Transverse colon (tissue), 4 donors: ENCODE data around the gene TET2. TPM values are rescaled to one million over a fixed set of nuclear protein-coding genes. Genes with fewer than 3 reads are reported as not detected.

Experiments used
- DNase-seq: peaks from one replicate; pipeline ENCODE4 v3.0.0-alpha.2; 2019
- H3K27ac ChIP-seq, 4 donors: fragments of 200-600 bp; sonication (generic); 2 replicates each; pipeline ENCODE4 v1.5.1; 2016 to 2018; ENCODE audit warnings: inconsistent platforms in 4 of 4
- H3K27me3 ChIP-seq: fragments of 200-600 bp; sonication (generic); 2 replicates; pipeline ENCODE4 v1.5.1; 2017; ENCODE audit warnings: inconsistent platforms
- H3K36me3 ChIP-seq, 4 donors: fragments of 200-600 bp; sonication (generic); 2 replicates each; pipeline ENCODE4 v1.5.1; 2017 to 2019; ENCODE audit warnings: inconsistent platforms in 4 of 4
- H3K4me1 ChIP-seq, 4 donors: fragments of 200-600 bp; sonication (generic); 2 replicates each; pipeline ENCODE4 v1.5.1; 2017 to 2020; ENCODE audit warnings: inconsistent platforms in 4 of 4
- H3K4me3 ChIP-seq, 4 donors: fragments of 200-600 bp; sonication (generic); 1 replicate in 1 of 4; 2 replicates in 3 of 4; pipeline versions ENCODE4 v1.5.1 to v1.6.1; 2017 to 2019; ENCODE audit warnings: inconsistent platforms in 4 of 4
- H3K9me3 ChIP-seq, 2 donors: fragments of 200-600 bp; sonication (generic); 2 replicates each; pipeline ENCODE4 v1.5.1; 2017 to 2019; ENCODE audit warnings: inconsistent platforms in 2 of 2
- CTCF ChIP-seq, 5 experiments: fragments of 200-600 bp in 3 of 5; fragments of 450-650 bp in 2 of 5; sonication (generic) in 3 of 5; IDR thresholded peaks; 1 replicate in 2 of 5; 2 replicates in 3 of 5; pipeline ENCODE4 v1.5.1; 2016 to 2017; ENCODE audit warnings: antibody characterized with exemption in 5 of 5, inconsistent platforms in 3 of 5, mild to moderate bottlenecking in 2 of 5, moderate library complexity in 1 of 5
- EP300 ChIP-seq: sonication (generic); formaldehyde crosslinking; IDR thresholded peaks from one replicate; pipeline ENCODE4 v1.6.1; 2017; ENCODE audit warnings: antibody characterized with exemption, low read depth
- POLR2A ChIP-seq: fragments of 450-650 bp; IDR thresholded peaks from one replicate; pipeline ENCODE4 v1.6.1; 2016; ENCODE audit warnings: antibody characterized with exemption, mild to moderate bottlenecking, moderate library complexity
- POLR2AphosphoS5 ChIP-seq, 3 donors: sonication (generic); formaldehyde crosslinking; IDR thresholded peaks; one replicate each; pipeline ENCODE4 v1.6.1; 2016; ENCODE audit warnings: antibody characterized with exemption in 3 of 3
- WGBS, 2 donors: methylation state at CpG; one replicate each; pipeline ENCODE4 v1.1.5; 2018; ENCODE audit warnings: low coverage in 1 of 2; 5-methylcytosine and 5-hydroxymethylcytosine counted together
- in situ Hi-C, 4 donors: fragments of 200-750 bp; cut with MboI; loops; one replicate each; pipeline versions ENCODE4 v1.15.0 to v1.15.1; 2017; ENCODE audit warnings: low sequenced_read_pairs in 3 of 4, low pct_ligation_motif_present in 1 of 4, low pct_unique_long_range_greater_than_20kb in 1 of 4
- intact Hi-C: fragments of 100-400 bp; cut with DNase I; formaldehyde crosslinking; loops from one replicate; pipeline ENCODE4 v1.15.1; 2023; ENCODE audit warnings: low total_unique reads
- total RNA-seq, 4 donors: library from RNA; depleted of rRNA; stranded (reverse); fragments of >200 nt; gene quantifications; one replicate each; pipeline ENCODE4 v1.1.0, GENCODE V29; 2016

Gene TET2
- total RNA-seq, 4 donors from 2014 or later: 23.9 to 33.6 (median 29.5) TPM

- TF ChIP-seq CTCF (IDR thresholded peaks at IDR 0.05) (no peak), POLR2A (no peak), POLR2AphosphoS5 (IDR thresholded peaks at IDR 0.05) (no peak), EP300 (no peak)
- peaks cover 0 to 33% (median 18%) of the 10 kb centered on the region in 4 donors for H3K36me3 ChIP-seq
- H3K4me3 ChIP-seq: no peak overlapping the region
- WGBS, 2 donors: 75 to 87% methylated on average over 1 of the region's 1 CpG
- H3K9me3 ChIP-seq: no peaks in the 10 kb centered on the region
- no peak overlapping the region for H3K27ac ChIP-seq
- in situ Hi-C loops: no loop called here
- DNase-seq: no peak
- no peaks in the 10 kb centered on the region for H3K4me1 ChIP-seq
- no peaks in the 10 kb centered on the region for H3K27me3 ChIP-seq
- intact Hi-C loops: no loop called here
Measured at GRCh38 chr4:105272002-105272401, 125.3 kb downstream of the TET2 start.

GRCh38 chr4:105273230-105273629 lies 126.6 kb downstream of the TET2 start:
- no peaks in the 10 kb centered on the region for H3K4me1 ChIP-seq
- TF ChIP-seq CTCF (IDR thresholded peaks at IDR 0.05): no peak
- TF ChIP-seq EP300: no peak
- no peak for TF ChIP-seq POLR2AphosphoS5 (IDR thresholded peaks at IDR 0.05)
- TF ChIP-seq POLR2A: no peak
- no peaks in the 10 kb centered on the region for H3K9me3 ChIP-seq
- in situ Hi-C loops (no loop called here), intact Hi-C loops (no loop called here)
- H3K36me3 ChIP-seq: peaks cover 0 to 33% (median 18%) of the 10 kb centered on the region in 4 donors
- no peaks in the 10 kb centered on the region for H3K27me3 ChIP-seq
- no peak for DNase-seq
- WGBS, 2 donors: 83 to 100% methylated on average over 1 of the region's 1 CpG
- H3K27ac ChIP-seq: no peak overlapping the region
- H3K4me3 ChIP-seq: no peak overlapping the region

- intact Hi-C loops: no loop called here
- in situ Hi-C loops: no loop called here
- WGBS, 2 donors: 68 to 69% methylated on average over 2 of the region's 2 CpGs
- H3K4me1 ChIP-seq: no peaks in the 10 kb centered on the region
- DNase-seq: no peak
- H3K27me3 ChIP-seq: no peaks in the 10 kb centered on the region
- no peaks in the 10 kb centered on the region for H3K9me3 ChIP-seq
- no peak overlapping the region for H3K27ac ChIP-seq
- no peak for TF ChIP-seq CTCF (IDR thresholded peaks at IDR 0.05)
- no peak for TF ChIP-seq EP300
- TF ChIP-seq POLR2A: no peak
- TF ChIP-seq POLR2AphosphoS5 (IDR thresholded peaks at IDR 0.05): no peak
- H3K36me3 ChIP-seq: peaks cover 0 to 33% (median 14%) of the 10 kb centered on the region in 4 donors
- no peak overlapping the region for H3K4me3 ChIP-seq
Measured at GRCh38 chr4:105274090-105274489, 127.4 kb downstream of the TET2 start.

GRCh38 chr4:105274504-105274903 lies 127.8 kb downstream of the TET2 start:
- Histone ChIP-seq H3K27ac (no peak overlapping the region), H3K9me3 (no peaks in the 10 kb centered on the region), H3K4me3 (no peak overlapping the region), H3K27me3 (no peaks in the 10 kb centered on the region), H3K36me3 (peaks cover 0 to 31% (median 12%) of the 10 kb centered on the region in 4 donors), H3K4me1 (no peaks in the 10 kb centered on the region)
- intact Hi-C loops (no loop called here), in situ Hi-C loops (no loop called here)
- TF ChIP-seq POLR2A (no peak), CTCF (IDR thresholded peaks at IDR 0.05) (no peak), POLR2AphosphoS5 (IDR thresholded peaks at IDR 0.05) (no peak), EP300 (no peak)
- 90 to 100% methylated on average over 1 of the region's 1 CpG for WGBS, 2 donors
- DNase-seq: no peak
